B cell (primary cell): ENCODE data around the gene TFAP2C. TPM values are rescaled to one million over a fixed set of nuclear protein-coding genes. Genes with fewer than 3 reads are reported as not detected.

ENCODE experiments used
- ATAC-seq: fragments of 200-7000 bp; cut with Tn5 transposase; one replicate; pipeline ENCODE4 v1.10.0; 2021; ENCODE audit warnings: low read depth, mild to moderate bottlenecking, moderate number of reproducible peaks, moderate library complexity
- CTCF ChIA-PET: fragments of 350-600 bp; sonication (Branson Sonifier 250); formaldehyde crosslinking; loops from one replicate; lab custom pipeline; 2021; ENCODE audit warnings: antibody characterized with exemption, inconsistent platforms; lab: Charles Lee
- POLR2A ChIA-PET: fragments of 350-600 bp; sonication (Branson Sonifier 250); formaldehyde crosslinking; loops from one replicate; lab custom pipeline; 2021; ENCODE audit warnings: antibody characterized with exemption; lab: Charles Lee
- DNase-seq: peaks from one replicate; pipeline ENCODE4 v3.0.0; 2013
- H2AFZ ChIP-seq: 2 replicates; pipeline ENCODE4 v1.6.1; 2012; ENCODE audit warnings: mild to moderate bottlenecking, low read depth, low read length; ENCODE audit not compliant: insufficient read depth, poor library complexity, severe bottlenecking
- H3K27ac ChIP-seq, 2 donors: 1 replicate in 1 of 2; 2 replicates in 1 of 2; pipeline ENCODE4 v1.5.1; 2012 to 2013; ENCODE audit warnings: low read length in 2 of 2, mild to moderate bottlenecking in 2 of 2, moderate library complexity in 1 of 2
- H3K27me3 ChIP-seq, 4 experiments: fragments of 200-600 bp in 1 of 4; sonication (generic) in 1 of 4; replicated peaks in 1 of 4; 1 replicate in 2 of 4; 2 replicates in 2 of 4; pipeline versions ENCODE4 v1.6.1 to v1.7.0; 2013 to 2016; ENCODE audit warnings: low read length in 3 of 4, mild to moderate bottlenecking in 2 of 4, mixed read lengths in 1 of 4, moderate library complexity in 1 of 4; ENCODE audit not compliant: insufficient read depth in 4 of 4, control insufficient read depth in 3 of 4; ENCODE audit errors: control extremely low read depth in 1 of 4
- H3K36me3 ChIP-seq, 2 experiments: replicated peaks in 1 of 2; 1 replicate in 1 of 2; 2 replicates in 1 of 2; pipeline versions ENCODE4 v1.6.1 to v1.7.1; 2013; ENCODE audit warnings: low read length in 1 of 2; ENCODE audit not compliant: insufficient read depth in 2 of 2, control insufficient read depth in 1 of 2; ENCODE audit errors: control extremely low read depth in 1 of 2, extremely low read depth in 1 of 2
- H3K4me1 ChIP-seq, 2 donors: fragments of 200-600 bp in 1 of 2; sonication (generic) in 1 of 2; 1 replicate in 1 of 2; 2 replicates in 1 of 2; pipeline versions ENCODE4 v1.5.1 to v1.6.1; 2013 to 2017; ENCODE audit warnings: low read length in 2 of 2; ENCODE audit not compliant: control insufficient read depth in 2 of 2, insufficient read depth in 2 of 2
- H3K4me2 ChIP-seq: replicated peaks from 2 replicates; pipeline ENCODE3; 2012; ENCODE audit warnings: mild to moderate bottlenecking, low read depth, low read length; ENCODE audit not compliant: poor library complexity, severe bottlenecking
- H3K4me3 ChIP-seq, 5 experiments: fragments of 200-600 bp in 1 of 5; sonication (generic) in 1 of 5; 1 replicate in 3 of 5; 2 replicates in 2 of 5; pipeline versions ENCODE4 v1.5.1 to v1.7.0; 2011 to 2016; ENCODE audit warnings: low read length in 4 of 5, mild to moderate bottlenecking in 4 of 5, low read depth in 2 of 5, control low read depth in 1 of 5, moderate library complexity in 1 of 5; ENCODE audit not compliant: insufficient read depth in 1 of 5; ENCODE audit errors: control extremely low read depth in 1 of 5, extremely low read depth in 1 of 5
- H3K79me2 ChIP-seq: fragments of 200-600 bp; sonication (generic); one replicate; pipeline ENCODE4 v1.6.0; 2016; ENCODE audit warnings: low read length; ENCODE audit not compliant: control insufficient read depth, insufficient read depth
- H3K9ac ChIP-seq: fragments of 200-600 bp; sonication (generic); 2 replicates; pipeline ENCODE4 v1.6.1; 2017; ENCODE audit warnings: mild to moderate bottlenecking, low read length, moderate library complexity
- H3K9me3 ChIP-seq, 3 donors: one replicate each; pipeline versions ENCODE4 v1.6.1 to v1.7.1; 2013; ENCODE audit warnings: low read length in 2 of 3; ENCODE audit not compliant: control insufficient read depth in 2 of 3, insufficient read depth in 1 of 3; ENCODE audit errors: control extremely low read depth in 1 of 3
- H4K20me1 ChIP-seq: 2 replicates; pipeline ENCODE4 v1.6.0; 2012; ENCODE audit warnings: mild to moderate bottlenecking, low read length; ENCODE audit not compliant: insufficient read depth, control insufficient read depth, poor library complexity, severe bottlenecking
- H3K27ac Mint-ChIP-seq: one replicate; pipeline ENCODE4 v1.8.0; 2021; ENCODE audit warnings: mixed read lengths
- H3K27me3 Mint-ChIP-seq: one replicate; pipeline ENCODE4 v1.8.0; 2021; ENCODE audit warnings: mixed read lengths
- H3K4me1 Mint-ChIP-seq: one replicate; pipeline ENCODE4 v1.8.0; 2021; ENCODE audit warnings: mixed read lengths
- H3K4me3 Mint-ChIP-seq: one replicate; pipeline ENCODE4 v1.8.0; 2021; ENCODE audit warnings: mixed read lengths
- H3K9me3 Mint-ChIP-seq: one replicate; pipeline ENCODE4 v1.8.0; 2022; ENCODE audit warnings: mixed read lengths; ENCODE audit not compliant: insufficient read depth
- EZH2 ChIP-seq: IDR thresholded peaks from 2 replicates; pipeline ENCODE4 v1.6.1; 2012; ENCODE audit warnings: borderline replicate concordance, low read depth, mild to moderate bottlenecking, moderate library complexity, low read length; ENCODE audit not compliant: insufficient read depth, poor library complexity, severe bottlenecking
- WGBS: methylation state at CpG from one replicate; pipeline ENCODE4 v1.1.5; 2013; ENCODE audit warnings: missing lambda C conversion rate; ENCODE audit not compliant: insufficient coverage; 5-methylcytosine and 5-hydroxymethylcytosine counted together
- intact Hi-C: fragments of 100-400 bp; cut with micrococcal nuclease; formaldehyde crosslinking; loops from one replicate; pipeline ENCODE4 v1.10.0; 2022
- polyA plus RNA-seq: library from polyadenylated mRNA; depleted of rRNA; stranded (reverse); fragments of >200 nt; gene quantifications from 2 replicates; pipeline ENCODE4 v1.2.3, GENCODE V29; 2012
- total RNA-seq, 2 donors: library from RNA; stranded (reverse); fragments of 120-200 nt in 1 of 2; gene quantifications; 1 replicate in 1 of 2; 2 replicates in 1 of 2; pipeline versions ENCODE4 v1.2.3 to v1.2.4, GENCODE V29; 2013 to 2022
- TF ChIP-seq, protein P1 (sequence below): fragments of 200-600 bp; IDR thresholded peaks from one replicate; pipeline ENCODE4 v1.8.0; 2022; ENCODE audit warnings: antibody characterized with exemption, mild to moderate bottlenecking

Gene TFAP2C
- total and polyA plus RNA-seq, 2 donors (not counting 1 experiment from before 2014, with no cell fraction given) = not detected

DNA sequence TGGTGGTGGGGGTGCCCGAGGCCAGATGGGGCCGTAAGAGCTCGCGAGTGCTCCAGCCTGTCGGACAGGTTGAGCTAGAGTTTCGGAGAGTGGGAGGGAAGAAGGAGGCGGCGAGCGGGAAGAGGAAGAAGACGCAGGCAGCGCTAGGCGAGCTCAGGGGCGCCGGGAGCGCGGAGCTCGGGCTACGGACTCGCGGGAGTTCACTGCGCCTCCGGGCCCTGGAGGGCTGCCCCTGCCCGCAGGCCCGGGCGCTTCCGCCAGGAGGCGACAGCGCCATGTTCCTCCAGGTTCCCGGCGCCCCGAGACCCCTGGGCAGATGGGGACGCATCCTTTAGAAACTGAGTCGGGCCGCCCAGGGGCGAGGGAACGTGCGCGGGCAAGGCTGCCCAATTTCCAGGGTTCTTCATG, 984 bp downstream of the TFAP2C start:
- Histone ChIP-seq H3K9me3 (peaks cover 0 to 34% (median 0%) of the 10 kb centered on the region in 3 donors), H3K27me3 (peaks cover 0 to 66% (median 33%) of the 10 kb centered on the region in 4 experiments), H3K27ac (no peak overlapping the region), H3K4me1 (peaks cover 18 to 22% of the 10 kb centered on the region in 2 donors), H3K79me2 (no peaks in the 10 kb centered on the region), H3K4me2 (peak overlapping the region; percentile 53), H4K20me1 (no peaks in the 10 kb centered on the region), H3K36me3 (no peaks in the 10 kb centered on the region), H3K9ac (no peak overlapping the region), H3K4me3 (no peak overlapping the region), H2AFZ (no peak overlapping the region)
- Mint-ChIP-seq H3K4me1 (peaks cover 12% of the 10 kb centered on the region), H3K4me3 (no peak overlapping the region), H3K9me3 (no peaks in the 10 kb centered on the region), H3K27me3 (peaks cover 50% of the 10 kb centered on the region), H3K27ac (no peak overlapping the region)
- ATAC-seq = no peak
- WGBS = 4% methylated on average over 38 of the region's 38 CpGs
- POLR2A ChIA-PET = no interaction called here
- intact Hi-C loops = no loop called here
- DNase-seq = no peak
- CTCF ChIA-PET = no interaction called here
- TF ChIP-seq, protein P1, sequence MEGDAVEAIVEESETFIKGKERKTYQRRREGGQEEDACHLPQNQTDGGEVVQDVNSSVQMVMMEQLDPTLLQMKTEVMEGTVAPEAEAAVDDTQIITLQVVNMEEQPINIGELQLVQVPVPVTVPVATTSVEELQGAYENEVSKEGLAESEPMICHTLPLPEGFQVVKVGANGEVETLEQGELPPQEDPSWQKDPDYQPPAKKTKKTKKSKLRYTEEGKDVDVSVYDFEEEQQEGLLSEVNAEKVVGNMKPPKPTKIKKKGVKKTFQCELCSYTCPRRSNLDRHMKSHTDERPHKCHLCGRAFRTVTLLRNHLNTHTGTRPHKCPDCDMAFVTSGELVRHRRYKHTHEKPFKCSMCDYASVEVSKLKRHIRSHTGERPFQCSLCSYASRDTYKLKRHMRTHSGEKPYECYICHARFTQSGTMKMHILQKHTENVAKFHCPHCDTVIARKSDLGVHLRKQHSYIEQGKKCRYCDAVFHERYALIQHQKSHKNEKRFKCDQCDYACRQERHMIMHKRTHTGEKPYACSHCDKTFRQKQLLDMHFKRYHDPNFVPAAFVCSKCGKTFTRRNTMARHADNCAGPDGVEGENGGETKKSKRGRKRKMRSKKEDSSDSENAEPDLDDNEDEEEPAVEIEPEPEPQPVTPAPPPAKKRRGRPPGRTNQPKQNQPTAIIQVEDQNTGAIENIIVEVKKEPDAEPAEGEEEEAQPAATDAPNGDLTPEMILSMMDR = no peak
- no peak for TF ChIP-seq EZH2

DNA sequence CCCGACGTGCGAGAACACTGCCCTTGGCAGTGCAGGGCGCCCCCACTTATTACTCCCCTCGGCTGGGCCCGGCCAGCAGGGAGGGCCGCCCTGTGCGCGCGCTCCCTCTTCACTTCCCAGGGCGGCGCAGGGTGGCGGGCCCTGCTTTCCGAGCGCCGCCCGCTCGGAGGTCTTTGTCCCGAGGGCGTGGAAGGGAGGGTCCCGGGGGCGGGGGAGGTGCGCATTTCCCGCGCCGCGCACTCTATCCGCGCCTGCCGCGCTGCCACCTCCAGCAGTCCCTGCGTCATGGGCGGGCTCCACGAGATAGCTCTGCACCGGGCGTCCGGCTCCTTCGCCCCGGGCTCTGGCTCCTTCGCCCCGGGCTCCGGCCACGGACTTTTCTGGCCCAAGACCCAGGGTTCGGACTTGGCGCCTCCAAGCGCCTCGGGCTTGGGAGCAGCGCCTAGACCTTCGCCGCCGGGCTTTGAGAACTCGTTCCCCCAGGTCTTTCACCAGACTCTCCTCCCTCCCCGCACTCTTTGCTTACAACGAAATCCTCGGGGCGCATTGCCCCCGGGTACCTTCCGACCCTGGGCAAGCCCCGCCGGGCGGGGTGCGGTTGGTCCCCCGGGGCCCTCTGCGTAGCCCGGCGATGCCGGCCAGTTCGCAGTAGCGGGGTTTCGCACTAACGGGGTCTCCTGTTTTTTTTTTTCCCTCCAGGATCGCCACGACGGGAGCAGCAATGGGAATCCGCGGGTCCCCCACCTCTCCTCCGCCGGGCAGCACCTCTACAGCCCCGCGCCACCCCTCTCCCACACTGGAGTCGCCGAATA, 1.6 kb downstream of the TFAP2C start:
- Histone ChIP-seq H3K27me3 (peaks cover 0 to 60% (median 29%) of the 10 kb centered on the region in 4 experiments), H3K36me3 (no peaks in the 10 kb centered on the region), H3K4me3 (no peak overlapping the region), H3K9me3 (peaks cover 0 to 30% (median 0%) of the 10 kb centered on the region in 3 donors), H4K20me1 (no peaks in the 10 kb centered on the region), H3K4me1 (peaks cover 18 to 22% of the 10 kb centered on the region in 2 donors), H3K4me2 (no peak overlapping the region), H3K9ac (no peak overlapping the region), H3K27ac (no peak overlapping the region), H3K79me2 (no peaks in the 10 kb centered on the region), H2AFZ (no peak overlapping the region)
- intact Hi-C loops = no loop called here
- Mint-ChIP-seq H3K27me3 (peaks cover 49% of the 10 kb centered on the region), H3K4me3 (no peak overlapping the region), H3K27ac (no peak overlapping the region), H3K9me3 (no peaks in the 10 kb centered on the region), H3K4me1 (peaks cover 12% of the 10 kb centered on the region)
- ATAC-seq (no peak), DNase-seq (no peak)
- 8% methylated on average over 82 of the region's 82 CpGs for WGBS
- TF ChIP-seq, protein P1 = no peak
- TF ChIP-seq EZH2 = no peak
- CTCF ChIA-PET = no interaction called here
- POLR2A ChIA-PET = no interaction called here
